Mammary epithelial cell (primary cell): Measurements from ENCODE around the gene NBPF9.
"Not testable (repeated sequence)": the region's sequence is repeated elsewhere in the genome, so short reads cannot be mapped to it uniquely, and the experiment has no call there.

ENCODE experiments used
- EZH2 ChIP-seq: IDR thresholded peaks from 2 replicates; pipeline ENCODE4 v1.6.1; 2012; ENCODE audit warnings: low read length, inconsistent platforms, borderline replicate concordance
- TF ChIP-seq, protein P1 (sequence below), 2 donors: IDR thresholded peaks in 1 of 2; conservative IDR thresholded peaks in 1 of 2; 2 replicates each; pipeline ENCODE4 v1.5.1; 2011 to 2012; ENCODE audit warnings: inconsistent platforms in 2 of 2, low read length in 2 of 2, mild to moderate bottlenecking in 2 of 2, control low read depth in 1 of 2, low read depth in 1 of 2; ENCODE audit not compliant: insufficient read depth in 1 of 2; ENCODE audit errors: extremely low read depth in 1 of 2

DNA sequence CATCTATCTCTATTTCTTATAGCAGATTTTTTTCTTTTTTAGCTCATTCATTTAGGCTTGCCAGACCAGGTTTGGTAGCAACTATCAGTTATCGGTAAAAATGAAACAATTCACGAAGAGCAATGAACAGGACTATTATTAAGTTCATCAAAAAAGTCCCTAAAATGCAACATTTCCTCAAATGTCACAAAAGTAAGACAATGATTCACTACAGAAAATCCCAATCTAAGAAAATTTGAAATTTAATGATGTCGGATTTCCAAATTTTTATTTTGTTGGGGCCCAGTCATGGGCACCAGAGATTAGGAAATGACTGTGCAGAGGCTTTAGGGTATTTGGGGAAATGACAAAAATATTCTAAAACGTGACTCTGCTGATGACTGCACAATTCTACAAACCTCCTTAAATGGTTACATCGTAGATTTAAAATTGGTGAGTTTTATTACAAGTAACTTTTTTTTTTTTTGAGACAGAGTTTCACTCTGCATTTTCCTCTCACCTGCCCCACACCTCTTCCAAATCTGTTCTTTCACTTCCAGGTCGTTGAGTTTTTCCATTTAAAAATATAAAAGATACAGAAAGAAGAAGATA lies 23.3 kb upstream of the NBPF9 start:
- TF ChIP-seq, protein P1, sequence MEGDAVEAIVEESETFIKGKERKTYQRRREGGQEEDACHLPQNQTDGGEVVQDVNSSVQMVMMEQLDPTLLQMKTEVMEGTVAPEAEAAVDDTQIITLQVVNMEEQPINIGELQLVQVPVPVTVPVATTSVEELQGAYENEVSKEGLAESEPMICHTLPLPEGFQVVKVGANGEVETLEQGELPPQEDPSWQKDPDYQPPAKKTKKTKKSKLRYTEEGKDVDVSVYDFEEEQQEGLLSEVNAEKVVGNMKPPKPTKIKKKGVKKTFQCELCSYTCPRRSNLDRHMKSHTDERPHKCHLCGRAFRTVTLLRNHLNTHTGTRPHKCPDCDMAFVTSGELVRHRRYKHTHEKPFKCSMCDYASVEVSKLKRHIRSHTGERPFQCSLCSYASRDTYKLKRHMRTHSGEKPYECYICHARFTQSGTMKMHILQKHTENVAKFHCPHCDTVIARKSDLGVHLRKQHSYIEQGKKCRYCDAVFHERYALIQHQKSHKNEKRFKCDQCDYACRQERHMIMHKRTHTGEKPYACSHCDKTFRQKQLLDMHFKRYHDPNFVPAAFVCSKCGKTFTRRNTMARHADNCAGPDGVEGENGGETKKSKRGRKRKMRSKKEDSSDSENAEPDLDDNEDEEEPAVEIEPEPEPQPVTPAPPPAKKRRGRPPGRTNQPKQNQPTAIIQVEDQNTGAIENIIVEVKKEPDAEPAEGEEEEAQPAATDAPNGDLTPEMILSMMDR (conservative IDR thresholded peaks at IDR 0.05 in 1 of 2, IDR thresholded peaks at IDR 0.05 in 1 of 2; ENCODE audit: extremely low read depth in 1 of 2, insufficient read depth in 1 of 2, low read depth in 1 of 2, low read length in 2 of 2) = not testable (repeated sequence)
- not testable (repeated sequence) for TF ChIP-seq EZH2
